HepG2 (cell line): ENCODE data around the gene TP53BP2.
"Not testable (repeated sequence)": the region's sequence is repeated elsewhere in the genome, so short reads cannot be mapped to it uniquely, and the experiment has no call there.

Experiments
- CEBPB ChIP-seq: IDR thresholded peaks from 2 replicates; pipeline ENCODE4 v1.6.1; 2011; ENCODE audit warnings: low read depth, low read length, improper control_type of control experiment, borderline replicate concordance
- CREB1 ChIP-seq, 2 experiments: fragments of 450-650 bp in 1 of 2; IDR thresholded peaks; 2 replicates each; pipeline ENCODE4 v1.6.1; 2016 to 2017; ENCODE audit warnings: control low read depth in 1 of 2, mild to moderate bottlenecking in 1 of 2, missing compliant biosample characterization in 1 of 2, missing genetic modification characterization in 1 of 2
- EP300 ChIP-seq, 3 experiments: sonication (generic) in 1 of 3; formaldehyde crosslinking in 1 of 3; IDR thresholded peaks; 2 replicates each; pipeline versions ENCODE4 v1.5.1 to v1.6.1; 2011 to 2020; ENCODE audit warnings: low read depth in 2 of 3, low read length in 2 of 3, borderline replicate concordance in 1 of 3, improper control_type of control experiment in 1 of 3, mild to moderate bottlenecking in 1 of 3, missing genetic modification reagents in 1 of 3, moderate library complexity in 1 of 3
- FOXA1 ChIP-seq, 2 experiments: fragments of 450-650 bp in 1 of 2; sonication (generic) in 1 of 2; formaldehyde crosslinking in 1 of 2; IDR thresholded peaks; 2 replicates each; pipeline versions ENCODE4 v1.4.0 to v1.6.1; 2016 to 2020; ENCODE audit warnings: missing genetic modification reagents in 1 of 2
- HOXA7 ChIP-seq: sonication (generic); formaldehyde crosslinking; IDR thresholded peaks from 2 replicates; pipeline ENCODE4 v1.8.1; 2022; ENCODE audit warnings: mild to moderate bottlenecking, missing genetic modification reagents, moderate library complexity
- MTF1 ChIP-seq: sonication (generic); formaldehyde crosslinking; IDR thresholded peaks from 2 replicates; pipeline ENCODE4 v1.5.0; 2020; ENCODE audit warnings: missing genetic modification reagents
- TAF1 ChIP-seq: sonication (generic); formaldehyde crosslinking; IDR thresholded peaks from 2 replicates; pipeline ENCODE4 v1.4.0; 2020; ENCODE audit warnings: missing genetic modification reagents
- ZNF629 ChIP-seq: sonication (generic); formaldehyde crosslinking; conservative IDR thresholded peaks from 2 replicates; pipeline ENCODE4 v1.5.0; 2020; ENCODE audit warnings: missing genetic modification reagents
- TF ChIP-seq, protein P1 (sequence below): sonication (generic); formaldehyde crosslinking; IDR thresholded peaks from 2 replicates; pipeline ENCODE4 v1.4.0; 2020; ENCODE audit warnings: mild to moderate bottlenecking, low read depth, missing genetic modification reagents
- TF ChIP-seq, protein P2 (sequence below): sonication (generic); formaldehyde crosslinking; IDR thresholded peaks from 2 replicates; pipeline ENCODE4 v1.5.1; 2020; ENCODE audit warnings: missing genetic modification reagents, mild to moderate bottlenecking, borderline replicate concordance

DNA sequence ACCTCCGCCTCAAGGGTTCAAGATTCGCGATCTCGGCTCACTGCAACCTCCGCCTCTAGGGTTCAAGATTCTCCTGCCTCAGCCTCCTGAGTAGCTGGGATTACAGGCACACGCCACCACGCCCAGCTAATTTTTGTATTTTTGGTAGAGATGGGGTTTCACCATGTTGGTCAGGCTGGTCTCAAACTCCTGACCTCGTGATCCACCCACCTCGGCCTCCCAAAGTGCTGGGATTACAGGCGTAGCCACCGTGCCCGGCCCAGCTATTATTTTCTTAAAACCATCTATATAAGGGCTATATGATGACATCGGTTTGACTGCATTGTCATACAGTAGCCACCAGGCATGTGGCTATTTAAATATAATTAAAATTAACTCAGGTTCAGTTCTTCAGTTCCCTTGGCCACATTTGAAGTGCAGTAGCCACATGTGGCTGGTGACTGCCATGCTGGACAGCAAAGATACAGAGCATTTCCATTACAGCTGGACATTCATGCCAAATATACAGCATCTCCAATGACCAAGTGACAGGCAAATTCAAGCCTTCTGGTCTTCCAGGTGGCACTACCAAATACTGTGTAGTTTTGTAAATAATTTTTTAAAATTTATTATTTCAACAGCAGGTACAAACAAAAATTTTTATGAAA, 3.6 kb downstream of the TP53BP2 start:
- TF ChIP-seq, protein P1, sequence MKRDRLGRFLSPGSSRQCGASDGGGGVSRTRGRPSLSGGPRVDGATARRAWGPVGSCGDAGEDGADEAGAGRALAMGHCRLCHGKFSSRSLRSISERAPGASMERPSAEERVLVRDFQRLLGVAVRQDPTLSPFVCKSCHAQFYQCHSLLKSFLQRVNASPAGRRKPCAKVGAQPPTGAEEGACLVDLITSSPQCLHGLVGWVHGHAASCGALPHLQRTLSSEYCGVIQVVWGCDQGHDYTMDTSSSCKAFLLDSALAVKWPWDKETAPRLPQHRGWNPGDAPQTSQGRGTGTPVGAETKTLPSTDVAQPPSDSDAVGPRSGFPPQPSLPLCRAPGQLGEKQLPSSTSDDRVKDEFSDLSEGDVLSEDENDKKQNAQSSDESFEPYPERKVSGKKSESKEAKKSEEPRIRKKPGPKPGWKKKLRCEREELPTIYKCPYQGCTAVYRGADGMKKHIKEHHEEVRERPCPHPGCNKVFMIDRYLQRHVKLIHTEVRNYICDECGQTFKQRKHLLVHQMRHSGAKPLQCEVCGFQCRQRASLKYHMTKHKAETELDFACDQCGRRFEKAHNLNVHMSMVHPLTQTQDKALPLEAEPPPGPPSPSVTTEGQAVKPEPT (CRISPR knock-in tag): not testable (repeated sequence)
- not testable (repeated sequence) for TF ChIP-seq MTF1; ZNF629; FOXA1 (IDR thresholded peaks at IDR 0.05); FOXA1 (CRISPR knock-in tag; IDR thresholded peaks at IDR 0.05); CEBPB; TAF1; CREB1 (IDR thresholded peaks at IDR 0.05); CREB1 (CRISPR knock-in tag; IDR thresholded peaks at IDR 0.05); HOXA7 (CRISPR knock-in tag); EP300 (IDR thresholded peaks at IDR 0.05; ENCODE audit: low read depth in 2 of 2, low read length in 2 of 2); EP300 (CRISPR knock-in tag; IDR thresholded peaks at IDR 0.05; ENCODE audit: borderline replicate concordance)
- TF ChIP-seq, protein P2, sequence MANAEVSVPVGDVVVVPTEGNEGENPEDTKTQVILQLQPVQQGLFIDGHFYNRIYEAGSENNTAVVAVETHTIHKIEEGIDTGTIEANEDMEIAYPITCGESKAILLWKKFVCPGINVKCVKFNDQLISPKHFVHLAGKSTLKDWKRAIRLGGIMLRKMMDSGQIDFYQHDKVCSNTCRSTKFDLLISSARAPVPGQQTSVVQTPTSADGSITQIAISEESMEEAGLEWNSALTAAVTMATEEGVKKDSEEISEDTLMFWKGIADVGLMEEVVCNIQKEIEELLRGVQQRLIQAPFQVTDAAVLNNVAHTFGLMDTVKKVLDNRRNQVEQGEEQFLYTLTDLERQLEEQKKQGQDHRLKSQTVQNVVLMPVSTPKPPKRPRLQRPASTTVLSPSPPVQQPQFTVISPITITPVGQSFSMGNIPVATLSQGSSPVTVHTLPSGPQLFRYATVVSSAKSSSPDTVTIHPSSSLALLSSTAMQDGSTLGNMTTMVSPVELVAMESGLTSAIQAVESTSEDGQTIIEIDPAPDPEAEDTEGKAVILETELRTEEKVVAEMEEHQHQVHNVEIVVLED (CRISPR knock-in tag): not testable (repeated sequence)
